SK-MEL-5 (cell line): ENCODE data around the gene TMEM114. TPM values are rescaled to one million over a fixed set of nuclear protein-coding genes. Genes with fewer than 3 reads are reported as not detected.
A peak's percentile ranks its signal among the peaks of the same experiment; 100 is the strongest.

ENCODE experiments used
- DNase-seq: peaks from one replicate; pipeline ENCODE4 v3.0.0-alpha.2; 2016; ENCODE audit warnings: low read depth, low spot score
- in situ Hi-C: cut with HindIII; loops from 2 replicates; pipeline ENCODE4 v1.10.0; 2016; ENCODE audit warnings: low sequenced_read_pairs, high pct_unique_total_duplicates, low pct_unique_long_range_greater_than_20kb
- total RNA-seq: library from RNA; depleted of rRNA; stranded (reverse); fragments of >200 nt; shearing (Covaris generic); gene quantifications from 2 replicates; pipeline ENCODE4 v1.2.3, GENCODE V29; 2014

The TMEM114 gene
- total RNA-seq, 1 experiment from 2014 or later: not detected

- peak; percentile 4 for DNase-seq
- in situ Hi-C loops: no loop called here
These were observed 29.5 kb upstream of the TMEM114 start for GRCh38 chr16:8619671-8620370.

GRCh38 chr16:8614435-8615029 is 24.2 kb upstream of the TMEM114 start:
- DNase-seq: no peak
- in situ Hi-C loops: no loop called here

- no peak for DNase-seq
- in situ Hi-C loops: no loop called here
These were observed 21.7 kb upstream of the TMEM114 start for GRCh38 chr16:8611886-8612600.

- in situ Hi-C loops: no loop called here
These were observed 20.8 kb upstream of the TMEM114 start for GRCh38 chr16:8611122-8611521.

GRCh38 chr16:8607214-8607613 is 16.9 kb upstream of the TMEM114 start:
- DNase-seq: no peak
- in situ Hi-C loops: no loop called here

More at GRCh38 chr16:8611122-8611521, 20.8 kb upstream of the TMEM114 start:
- DNase-seq: no peak

GRCh38 chr16:8605554-8605953 is 15.2 kb upstream of the TMEM114 start:
- in situ Hi-C loops: no loop called here
- DNase-seq: no peak

GRCh38 chr16:8600144-8600775 is 9.9 kb upstream of the TMEM114 start:
- no peak for DNase-seq
- in situ Hi-C loops: no loop called here

GRCh38 chr16:8596581-8596980 is 6.3 kb upstream of the TMEM114 start:
- no peak for DNase-seq
- in situ Hi-C loops: no loop called here

- in situ Hi-C loops: no loop called here
- no peak for DNase-seq
These were observed 5.5 kb upstream of the TMEM114 start for GRCh38 chr16:8595783-8596182.

GRCh38 chr16:8594149-8594666 is 3.9 kb upstream of the TMEM114 start:
- in situ Hi-C loops: no loop called here
- no peak for DNase-seq

- no peak for DNase-seq
- in situ Hi-C loops: no loop called here
These were observed 1.1 kb upstream of the TMEM114 start for GRCh38 chr16:8591451-8591850.

GRCh38 chr16:8590811-8591210 is 500 bp upstream of the TMEM114 start:
- DNase-seq: no peak
- in situ Hi-C loops: no loop called here

- in situ Hi-C loops: no loop called here
These were observed 1.0 kb downstream of the TMEM114 start for GRCh38 chr16:8589057-8589899.

GRCh38 chr16:8588682-8589056 is 1.6 kb downstream of the TMEM114 start:
- DNase-seq: no peak
- in situ Hi-C loops: no loop called here

More at GRCh38 chr16:8589057-8589899, 1.0 kb downstream of the TMEM114 start:
- no peak for DNase-seq

GRCh38 chr16:8587065-8587464 is 3.2 kb downstream of the TMEM114 start:
- in situ Hi-C loops: no loop called here

GRCh38 chr16:8585857-8586256 is 4.5 kb downstream of the TMEM114 start:
- DNase-seq: no peak
- in situ Hi-C loops: no loop called here

More at GRCh38 chr16:8587065-8587464, 3.2 kb downstream of the TMEM114 start:
- no peak for DNase-seq

GRCh38 chr16:8585041-8585440 is 5.3 kb downstream of the TMEM114 start:
- in situ Hi-C loops: no loop called here
- DNase-seq: no peak
